H9 (cell line): ENCODE data around the gene CDH8. TPM values are rescaled to one million over a fixed set of nuclear protein-coding genes. Genes with fewer than 3 reads are reported as not detected.

Experiments used
- DNase-seq: peaks from one replicate; pipeline ENCODE4 v3.0.0-alpha.2; 2017
- H2AFZ ChIP-seq: one replicate; pipeline ENCODE4 v1.6.1; 2013; ENCODE audit warnings: mild to moderate bottlenecking, low read length, control low read depth, moderate library complexity
- H2AK5ac ChIP-seq: 2 replicates; pipeline ENCODE4 v1.6.1; 2013; ENCODE audit warnings: low read length, control low read depth, mixed read lengths; ENCODE audit not compliant: insufficient read length
- H2BK120ac ChIP-seq: one replicate; pipeline ENCODE4 v1.6.1; 2013; ENCODE audit warnings: low read depth, mild to moderate bottlenecking, low read length, control low read depth, inconsistent platforms; ENCODE audit not compliant: poor library complexity, severe bottlenecking
- H2BK12ac ChIP-seq: 2 replicates; pipeline ENCODE4 v1.6.1; 2013; ENCODE audit warnings: low read length, control low read depth, mixed read lengths, low read depth; ENCODE audit not compliant: insufficient read length
- H2BK15ac ChIP-seq: 2 replicates; pipeline ENCODE4 v1.6.1; 2013; ENCODE audit warnings: low read depth, low read length, control low read depth
- H2BK20ac ChIP-seq: one replicate; pipeline ENCODE4 v1.6.1; 2013; ENCODE audit warnings: low read depth, mild to moderate bottlenecking, low read length, control low read depth, inconsistent platforms; ENCODE audit not compliant: poor library complexity, severe bottlenecking
- H2BK5ac ChIP-seq: 2 replicates; pipeline ENCODE4 v1.6.1; 2013; ENCODE audit warnings: low read length, control low read depth, mixed read lengths; ENCODE audit not compliant: insufficient read length
- H3K14ac ChIP-seq: 2 replicates; pipeline ENCODE4 v1.6.1; 2013; ENCODE audit warnings: low read length, control low read depth; ENCODE audit not compliant: insufficient read depth
- H3K18ac ChIP-seq: 2 replicates; pipeline ENCODE4 v1.6.1; 2013; ENCODE audit warnings: low read depth, mild to moderate bottlenecking, mixed read lengths, low read length, control low read depth; ENCODE audit not compliant: insufficient read length
- H3K23ac ChIP-seq: 2 replicates; pipeline ENCODE4 v1.6.1; 2013; ENCODE audit warnings: low read length, control low read depth, mixed read lengths, low read depth; ENCODE audit not compliant: insufficient read length
- H3K23me2 ChIP-seq: 2 replicates; pipeline ENCODE4 v1.6.1; 2013; ENCODE audit warnings: low read depth, mild to moderate bottlenecking, mixed read lengths, low read length, control low read depth; ENCODE audit not compliant: insufficient read length, poor library complexity, severe bottlenecking
- H3K27ac ChIP-seq: 2 replicates; pipeline ENCODE4 v1.5.1; 2013; ENCODE audit warnings: low read length, control low read depth, mixed read lengths, low read depth; ENCODE audit not compliant: insufficient read length
- H3K27me3 ChIP-seq: 2 replicates; pipeline ENCODE4 v1.6.1; 2013; ENCODE audit warnings: low read length, control low read depth, inconsistent platforms; ENCODE audit not compliant: insufficient read depth
- H3K4ac ChIP-seq: 2 replicates; pipeline ENCODE4 v1.6.1; 2013; ENCODE audit warnings: low read depth, mild to moderate bottlenecking, control low read depth, inconsistent platforms, low read length, moderate library complexity
- H3K4me1 ChIP-seq: 2 replicates; pipeline ENCODE4 v1.6.1; 2013; ENCODE audit warnings: low read length, control low read depth, inconsistent platforms; ENCODE audit not compliant: insufficient read depth
- H3K4me2 ChIP-seq: 2 replicates; pipeline ENCODE4 v1.6.1; 2013; ENCODE audit warnings: low read length, control low read depth, mixed read lengths; ENCODE audit not compliant: insufficient read length, insufficient read depth
- H3K56ac ChIP-seq: 2 replicates; pipeline ENCODE4 v1.6.1; 2013; ENCODE audit warnings: low read depth, mild to moderate bottlenecking, mixed read lengths, low read length, control low read depth; ENCODE audit not compliant: insufficient read length
- H3K79me1 ChIP-seq: 2 replicates; pipeline ENCODE4 v1.6.1; 2013; ENCODE audit warnings: low read depth, mild to moderate bottlenecking, moderate library complexity, low read length, control low read depth, inconsistent platforms; ENCODE audit not compliant: insufficient read depth, poor library complexity, severe bottlenecking
- H3K79me2 ChIP-seq: 2 replicates; pipeline ENCODE4 v1.6.1; 2013; ENCODE audit warnings: low read length, control low read depth, inconsistent platforms; ENCODE audit not compliant: insufficient read depth
- H3K9ac ChIP-seq: 2 replicates; pipeline ENCODE4 v1.6.1; 2013; ENCODE audit warnings: low read length, control low read depth, mixed read lengths; ENCODE audit not compliant: insufficient read length; ENCODE audit errors: extremely low read depth
- H3K9me3 ChIP-seq: one replicate; pipeline ENCODE4 v1.6.1; 2013; ENCODE audit warnings: low read depth, low read length, inconsistent platforms; ENCODE audit not compliant: control insufficient read depth
- H3T11ph ChIP-seq: one replicate; pipeline ENCODE4 v1.6.1; 2013; ENCODE audit warnings: mild to moderate bottlenecking, low read length, control low read depth, inconsistent platforms
- H4K20me1 ChIP-seq: one replicate; pipeline ENCODE4 v1.6.1; 2013; ENCODE audit not compliant: control insufficient read depth, insufficient read length, insufficient read depth
- H4K5ac ChIP-seq: 2 replicates; pipeline ENCODE4 v1.6.1; 2013; ENCODE audit warnings: low read depth, mild to moderate bottlenecking, mixed read lengths, low read length, control low read depth; ENCODE audit not compliant: insufficient read length
- H4K8ac ChIP-seq: replicated peaks from 2 replicates; pipeline ENCODE4 v1.6.1; 2013; ENCODE audit warnings: low read length, control low read depth, mixed read lengths, low read depth; ENCODE audit not compliant: insufficient read length
- H4K91ac ChIP-seq: 2 replicates; pipeline ENCODE4 v1.6.1; 2013; ENCODE audit warnings: low read depth, mild to moderate bottlenecking, moderate library complexity, mixed read lengths, low read length, control low read depth; ENCODE audit not compliant: insufficient read length
- H3K27ac Mint-ChIP-seq, 3 experiments: 2 replicates in 2 of 3; 3 replicates in 1 of 3; pipeline ENCODE4 v1.8.0; 2020 to 2021; ENCODE audit warnings: mixed read lengths in 3 of 3, mild to moderate bottlenecking in 1 of 3, moderate library complexity in 1 of 3
- H3K27me3 Mint-ChIP-seq: 2 replicates; pipeline ENCODE4 v1.8.0; 2021; ENCODE audit warnings: low read depth, mild to moderate bottlenecking, moderate library complexity, mixed read lengths
- H3K36me3 Mint-ChIP-seq, 3 experiments: 2 replicates in 2 of 3; 3 replicates in 1 of 3; pipeline ENCODE4 v1.8.0; 2020 to 2021; ENCODE audit warnings: low read depth in 3 of 3, mixed read lengths in 3 of 3; ENCODE audit not compliant: insufficient read depth in 1 of 3
- H3K4me1 Mint-ChIP-seq, 2 experiments: 2 replicates each; pipeline ENCODE4 v1.8.0; 2020; ENCODE audit warnings: mixed read lengths in 2 of 2
- H3K4me3 Mint-ChIP-seq, 2 experiments: 2 replicates in 1 of 2; 3 replicates in 1 of 2; pipeline ENCODE4 v1.8.0; 2020 to 2021; ENCODE audit warnings: mild to moderate bottlenecking in 2 of 2, mixed read lengths in 2 of 2, moderate library complexity in 1 of 2
- H3K9me3 Mint-ChIP-seq, 2 experiments: 2 replicates in 1 of 2; 3 replicates in 1 of 2; pipeline ENCODE4 v1.8.0; 2020; ENCODE audit warnings: mild to moderate bottlenecking in 2 of 2, mixed read lengths in 2 of 2, moderate library complexity in 1 of 2
- CTCF ChIP-seq: fragments of 200-600 bp; sonication (generic); conservative IDR thresholded peaks from 3 replicates; pipeline ENCODE4 v1.8.0; 2021; ENCODE audit warnings: antibody characterized with exemption, mild to moderate bottlenecking
- WGBS: extraction: QIAGEN DNeasy Blood & Tissue Kit; methylation state at CpG from one replicate; pipeline ENCODE4 v1.1.7; 2013; ENCODE audit warnings: missing lambda C conversion rate, low lambda C conversion rate, mixed read lengths; ENCODE audit not compliant: insufficient read length; ENCODE audit errors: extremely low coverage; 5-methylcytosine and 5-hydroxymethylcytosine counted together
- total RNA-seq: library from RNA; stranded (reverse); gene quantifications from 2 replicates; pipeline ENCODE4 v1.2.1, GENCODE V29; 2021

The CDH8 gene
- total RNA-seq, 1 experiment from 2014 or later: 12.0 TPM

- no peak overlapping the region for H3K27ac Mint-ChIP-seq
- H3K4me2 ChIP-seq: no peak overlapping the region
- no peaks in the 10 kb centered on the region for H4K20me1 ChIP-seq
- no peak overlapping the region for H2BK20ac ChIP-seq
- no peak overlapping the region for H2AFZ ChIP-seq
- no peaks in the 10 kb centered on the region for H3K79me2 ChIP-seq
- H3K18ac ChIP-seq: no peak overlapping the region
- H3K14ac ChIP-seq: no peak overlapping the region
- no peak overlapping the region for H3K4ac ChIP-seq
- no peak overlapping the region for H3K9ac ChIP-seq
- no peak overlapping the region for H4K5ac ChIP-seq
- H4K91ac ChIP-seq: no peak overlapping the region
- no peaks in the 10 kb centered on the region for H3K79me1 ChIP-seq
- no peaks in the 10 kb centered on the region; a peak in 1 of 5 replicates for H3K9me3 Mint-ChIP-seq
- no peak overlapping the region for H3K27ac ChIP-seq
- no peak overlapping the region for H2BK5ac ChIP-seq
- H2BK120ac ChIP-seq: no peak overlapping the region
- H3K23me2 ChIP-seq: no peaks in the 10 kb centered on the region
- H3K4me3 Mint-ChIP-seq: no peak overlapping the region
- no peak overlapping the region for H2BK12ac ChIP-seq
- H4K8ac ChIP-seq: no peak overlapping the region
- no CpG with 5 or more reads among the region's 4 CpGs for WGBS
- H3K4me1 ChIP-seq: no peaks in the 10 kb centered on the region; the same call in 1 of the 2 replicates
- peak; percentile 27; the same call in 1 of the 3 replicates for TF ChIP-seq CTCF
- H3K27me3 ChIP-seq: no peaks in the 10 kb centered on the region
- no peak overlapping the region for H3T11ph ChIP-seq
- H3K23ac ChIP-seq: no peak overlapping the region
- H2AK5ac ChIP-seq: no peak overlapping the region
- H3K4me1 Mint-ChIP-seq: no peaks in the 10 kb centered on the region; a peak in 1 of 4 replicates
- no peaks in the 10 kb centered on the region for H3K9me3 ChIP-seq
- H3K36me3 Mint-ChIP-seq: no peaks in the 10 kb centered on the region
- no peak overlapping the region for H2BK15ac ChIP-seq
- H3K27me3 Mint-ChIP-seq: no peaks in the 10 kb centered on the region
- no peak overlapping the region for H3K56ac ChIP-seq
- DNase-seq: no peak
Observed at GRCh38 chr16:61654962-61655361, 381.3 kb downstream of the CDH8 start.
